GM10266 (cell line): Measurements from ENCODE around the gene CLEC3B.
"Not testable (repeated sequence)": the region's sequence is repeated elsewhere in the genome, so short reads cannot be mapped to it uniquely, and the experiment has no call there.

Source experiments
- DNase-seq: peaks from one replicate; pipeline ENCODE4 v3.0.0; 2012; ENCODE audit errors: extremely low spot score
- CTCF ChIP-seq: IDR thresholded peaks from 2 replicates; pipeline ENCODE4 v1.5.1; 2012; ENCODE audit warnings: mild to moderate bottlenecking, low read depth; ENCODE audit not compliant: control insufficient read depth, insufficient read depth; ENCODE audit errors: missing control alignments

Gene CLEC3B

GRCh38 chr3:45065373-45065720 is 39.2 kb downstream of the CLEC3B start:
- no peak for DNase-seq
- TF ChIP-seq CTCF: no peak

GRCh38 chr3:45066109-45066801 is 40.2 kb downstream of the CLEC3B start:
- no peak for DNase-seq
- no peak for TF ChIP-seq CTCF

GRCh38 chr3:45067486-45067885 is 41.4 kb downstream of the CLEC3B start:
- DNase-seq: no peak
- no peak for TF ChIP-seq CTCF

- no peak for DNase-seq
- TF ChIP-seq CTCF: no peak
Observed at GRCh38 chr3:45067941-45068340, 41.8 kb downstream of the CLEC3B start.

- no peak for TF ChIP-seq CTCF
Observed at GRCh38 chr3:45071075-45071474, 45.0 kb downstream of the CLEC3B start.

GRCh38 chr3:45075821-45076625 is 49.9 kb downstream of the CLEC3B start:
- DNase-seq: no peak
- no peak for TF ChIP-seq CTCF

More at GRCh38 chr3:45071075-45071474, 45.0 kb downstream of the CLEC3B start:
- no peak for DNase-seq

GRCh38 chr3:45078256-45078655 is 52.2 kb downstream of the CLEC3B start:
- not testable (repeated sequence) for DNase-seq
